CD4-positive, alpha-beta T cell treated with Interleukin-17A for 4 hours (primary cell): Measurements from ENCODE around the gene IL10RB.
A peak's percentile ranks its signal among the peaks of the same experiment; 100 is the strongest.
"Not testable (repeated sequence)": the region's sequence is repeated elsewhere in the genome, so short reads cannot be mapped to it uniquely, and the experiment has no call there.

Source experiments
- DNase-seq: peaks from one replicate; pipeline ENCODE4 v3.0.0-alpha.2; 2020; ENCODE audit warnings: mixed read lengths

Gene IL10RB

GRCh38 chr21:33305344-33305671, 39.1 kb downstream of the IL10RB start:
- DNase-seq: no peak

GRCh38 chr21:33305938-33306337, 39.8 kb downstream of the IL10RB start:
- DNase-seq: no peak

GRCh38 chr21:33308586-33309490, 42.7 kb downstream of the IL10RB start:
- peak; percentile 66 for DNase-seq

- DNase-seq: no peak
Measured at GRCh38 chr21:33309778-33310177, 43.6 kb downstream of the IL10RB start.

GRCh38 chr21:33312121-33312520, 46.0 kb downstream of the IL10RB start:
- DNase-seq: no peak

- no peak for DNase-seq
Measured at GRCh38 chr21:33313183-33313582, 47.0 kb downstream of the IL10RB start.

GRCh38 chr21:33313611-33314010, 47.4 kb downstream of the IL10RB start:
- DNase-seq: no peak

GRCh38 chr21:33314111-33314510, 47.9 kb downstream of the IL10RB start:
- no peak for DNase-seq

GRCh38 chr21:33315946-33316710, 50.0 kb downstream of the IL10RB start:
- DNase-seq: no peak

GRCh38 chr21:33317145-33317544, 51.0 kb downstream of the IL10RB start:
- no peak for DNase-seq

- DNase-seq: no peak
Measured at GRCh38 chr21:33317786-33318486, 51.8 kb downstream of the IL10RB start.

- DNase-seq: not testable (repeated sequence)
Measured at GRCh38 chr21:33321005-33321404, 54.8 kb downstream of the IL10RB start.

GRCh38 chr21:33323610-33324009, 57.4 kb downstream of the IL10RB start:
- DNase-seq: not testable (repeated sequence)

GRCh38 chr21:33324291-33325221, 58.4 kb downstream of the IL10RB start, which contains the start of gene IFNAR1:
Gene IFNAR1, plus strand, starts transcription at chr21:33324970. Its CDS starts 86 bp downstream, at chr21:33325056.
- DNase-seq: peak; percentile 100

- peak; percentile 74 for DNase-seq
Measured at GRCh38 chr21:33325222-33326067, 59.3 kb downstream of the IL10RB start.

- DNase-seq: no peak
Measured at GRCh38 chr21:33327326-33327725, 61.2 kb downstream of the IL10RB start.

GRCh38 chr21:33327792-33328433, 61.7 kb downstream of the IL10RB start:
- no peak for DNase-seq

- no peak for DNase-seq
Measured at GRCh38 chr21:33330726-33331125, 64.6 kb downstream of the IL10RB start.

GRCh38 chr21:33332143-33332542, 66.0 kb downstream of the IL10RB start:
- DNase-seq: peak; percentile 17

- DNase-seq: no peak
Measured at GRCh38 chr21:33334191-33334590, 68.0 kb downstream of the IL10RB start.

GRCh38 chr21:33334824-33335223, 68.7 kb downstream of the IL10RB start:
- DNase-seq: no peak
